Lung (tissue), 12 donors: ENCODE measurements around the gene CCNYL1. TPM values are rescaled to one million over a fixed set of nuclear protein-coding genes. Genes with fewer than 3 reads are reported as not detected.
"Not testable (repeated sequence)": the region's sequence is repeated elsewhere in the genome, so short reads cannot be mapped to it uniquely, and the experiment has no call there.

Source experiments
- ATAC-seq: fragments of 200-7000 bp; cut with Tn5 transposase; one replicate; pipeline ENCODE4 v1.9.1; 2020; ENCODE audit warnings: moderate number of reproducible peaks; ENCODE audit not compliant: insufficient read depth, low FRiP score
- DNase-seq, 3 donors: peaks; one replicate each; pipeline ENCODE4 v3.0.0-alpha.2; 2013 to 2017
- H3K27ac ChIP-seq, 2 donors: one replicate each; pipeline ENCODE4 v1.5.1; 2013; ENCODE audit warnings: mild to moderate bottlenecking in 2 of 2, moderate library complexity in 2 of 2, control low read depth in 1 of 2, inconsistent platforms in 1 of 2, low read depth in 1 of 2, low read length in 1 of 2
- H3K27me3 ChIP-seq, 3 donors: one replicate each; pipeline ENCODE4 v1.5.1; 2013; ENCODE audit warnings: low read length in 2 of 3; ENCODE audit not compliant: control insufficient read depth in 3 of 3, insufficient read depth in 3 of 3
- H3K36me3 ChIP-seq, 4 donors: one replicate each; pipeline ENCODE4 v1.5.1; 2013; ENCODE audit warnings: low read length in 4 of 4, mild to moderate bottlenecking in 1 of 4, moderate library complexity in 1 of 4; ENCODE audit not compliant: control insufficient read depth in 4 of 4, insufficient read depth in 4 of 4
- H3K4me1 ChIP-seq, 5 donors: one replicate each; pipeline ENCODE4 v1.5.1; 2013; ENCODE audit warnings: low read length in 5 of 5, mild to moderate bottlenecking in 2 of 5, moderate library complexity in 1 of 5; ENCODE audit not compliant: control insufficient read depth in 5 of 5, insufficient read depth in 5 of 5
- H3K4me3 ChIP-seq: one replicate; pipeline ENCODE4 v1.5.1; 2013; ENCODE audit warnings: mild to moderate bottlenecking, control low read depth, moderate library complexity
- H3K9ac ChIP-seq, 2 donors: one replicate each; pipeline ENCODE4 v1.5.1; 2013; ENCODE audit warnings: low read length in 2 of 2, control low read depth in 1 of 2; ENCODE audit not compliant: insufficient read depth in 1 of 2
- H3K9me3 ChIP-seq, 4 donors: one replicate each; pipeline ENCODE4 v1.5.1; 2013; ENCODE audit warnings: low read length in 3 of 4, mild to moderate bottlenecking in 1 of 4, moderate library complexity in 1 of 4; ENCODE audit not compliant: control insufficient read depth in 4 of 4, insufficient read depth in 3 of 4
- WGBS, 2 donors: extraction: QIAGEN DNeasy Blood & Tissue Kit; methylation state at CpG; one replicate each; pipeline ENCODE4 v1.1.7; 2013; 5-methylcytosine and 5-hydroxymethylcytosine counted together
- polyA plus RNA-seq, 2 donors: library from polyadenylated mRNA; stranded (reverse); fragments of 200-250 nt; gene quantifications; one replicate each; pipeline ENCODE4 v1.2.1, GENCODE V29; 2013
- total RNA-seq, 2 donors: library from RNA; depleted of rRNA in 1 of 2; stranded (reverse); fragments of >200 nt in 1 of 2; gene quantifications; one replicate each; pipeline ENCODE4 v1.2.1, GENCODE V29; 2014 to 2021
- TF ChIP-seq, protein P1 (sequence below): IDR thresholded peaks from 2 replicates; pipeline ENCODE4 v1.5.1; 2012; ENCODE audit warnings: mild to moderate bottlenecking; ENCODE audit errors: control extremely low read depth, extremely low read depth
- donor health status: control.
- donor health status: control.
- donor health status: Bipolar disorder and iron deficiency.
- donor health status: healthy.
- donor health status: DM: yes; HTN: yes; CAD: no.

Gene CCNYL1
- total and polyA plus RNA-seq, 4 donors, result 11.1 to 25.1 (median 12.7) TPM

DNA sequence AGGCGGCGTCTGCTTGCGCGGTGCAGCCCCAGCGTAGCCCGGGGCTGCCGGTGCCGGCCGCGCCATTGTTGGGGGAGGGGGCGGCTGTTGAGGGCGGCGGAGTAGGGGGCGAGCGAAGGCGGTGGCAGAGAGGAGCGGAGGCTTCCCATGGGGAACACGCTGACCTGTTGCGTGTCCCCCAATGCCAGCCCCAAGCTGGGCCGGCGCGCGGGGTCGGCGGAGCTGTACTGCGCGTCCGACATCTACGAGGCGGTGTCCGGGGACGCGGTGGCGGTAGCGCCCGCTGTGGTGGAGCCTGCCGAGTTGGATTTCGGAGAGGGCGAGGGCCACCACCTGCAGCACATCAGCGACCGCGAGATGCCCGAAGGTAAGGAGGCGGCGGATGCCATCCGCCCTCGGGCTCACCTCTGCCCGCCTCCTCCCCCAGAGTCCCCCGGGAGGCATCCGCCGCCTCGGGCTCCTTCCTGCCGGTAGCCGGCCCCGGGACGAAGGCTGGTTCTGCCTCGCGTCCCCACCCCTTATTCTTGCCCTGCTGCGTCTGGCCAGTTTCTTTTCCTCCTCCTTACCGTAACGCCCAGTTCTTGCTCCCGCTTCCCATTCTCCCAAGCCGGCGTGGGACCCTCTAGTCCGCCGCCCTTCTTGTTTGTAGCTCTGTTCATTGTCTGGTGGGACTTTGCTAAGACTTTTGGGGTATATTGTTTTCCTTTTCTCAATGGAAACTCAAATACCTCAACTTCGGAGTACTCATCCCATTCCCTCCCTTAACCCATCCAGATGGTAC lies 500 bp downstream of the CCNYL1 start:
- no peaks in the 10 kb centered on the region for H3K9me3 ChIP-seq
- TF ChIP-seq, protein P1, sequence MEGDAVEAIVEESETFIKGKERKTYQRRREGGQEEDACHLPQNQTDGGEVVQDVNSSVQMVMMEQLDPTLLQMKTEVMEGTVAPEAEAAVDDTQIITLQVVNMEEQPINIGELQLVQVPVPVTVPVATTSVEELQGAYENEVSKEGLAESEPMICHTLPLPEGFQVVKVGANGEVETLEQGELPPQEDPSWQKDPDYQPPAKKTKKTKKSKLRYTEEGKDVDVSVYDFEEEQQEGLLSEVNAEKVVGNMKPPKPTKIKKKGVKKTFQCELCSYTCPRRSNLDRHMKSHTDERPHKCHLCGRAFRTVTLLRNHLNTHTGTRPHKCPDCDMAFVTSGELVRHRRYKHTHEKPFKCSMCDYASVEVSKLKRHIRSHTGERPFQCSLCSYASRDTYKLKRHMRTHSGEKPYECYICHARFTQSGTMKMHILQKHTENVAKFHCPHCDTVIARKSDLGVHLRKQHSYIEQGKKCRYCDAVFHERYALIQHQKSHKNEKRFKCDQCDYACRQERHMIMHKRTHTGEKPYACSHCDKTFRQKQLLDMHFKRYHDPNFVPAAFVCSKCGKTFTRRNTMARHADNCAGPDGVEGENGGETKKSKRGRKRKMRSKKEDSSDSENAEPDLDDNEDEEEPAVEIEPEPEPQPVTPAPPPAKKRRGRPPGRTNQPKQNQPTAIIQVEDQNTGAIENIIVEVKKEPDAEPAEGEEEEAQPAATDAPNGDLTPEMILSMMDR, result no peak
- WGBS, 2 donors, result 0 to 1% methylated on average over 49 to 67 of the region's 67 CpGs
- peak overlapping the region; percentile 61 to 81 for H3K9ac ChIP-seq
- no peaks in the 10 kb centered on the region for H3K36me3 ChIP-seq
- peaks cover 0 to 4% (median 0%) of the 10 kb centered on the region in 5 donors for H3K4me1 ChIP-seq
- peak overlapping the region; percentile 91 to 98 for H3K27ac ChIP-seq
- peak overlapping the region; percentile 99 for H3K4me3 ChIP-seq
- no peaks in the 10 kb centered on the region for H3K27me3 ChIP-seq
- ATAC-seq (no peak), DNase-seq (peak; percentile 52 to 60 (median 58))

DNA sequence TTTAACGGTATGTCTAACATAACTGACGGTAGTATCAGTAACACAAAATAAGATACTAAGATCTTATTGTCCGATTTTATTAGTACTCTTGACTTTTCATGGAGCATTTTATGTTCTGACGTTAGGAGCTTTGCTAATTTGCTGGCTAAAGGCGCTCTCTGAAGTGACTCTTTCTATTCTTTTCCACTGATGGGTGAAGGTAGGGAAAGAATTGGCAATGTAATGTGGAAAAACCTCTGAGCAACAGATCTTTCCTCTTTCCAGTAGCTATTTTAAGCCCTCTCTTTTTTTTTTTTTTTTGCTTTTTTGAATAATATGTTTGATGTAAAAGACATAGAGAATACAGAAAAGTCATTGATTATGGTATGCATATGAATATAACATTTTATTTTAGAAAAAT lies 4.6 kb downstream of the CCNYL1 start:
- H3K27ac ChIP-seq, result no peak overlapping the region
- TF ChIP-seq, protein P1, result no peak
- peaks cover 0 to 4% (median 0%) of the 10 kb centered on the region in 5 donors for H3K4me1 ChIP-seq
- no peak for DNase-seq
- H3K36me3 ChIP-seq, result no peaks in the 10 kb centered on the region
- WGBS, 2 donors, result 96 to 97% methylated on average over 5 of the region's 5 CpGs
- H3K27me3 ChIP-seq, result no peaks in the 10 kb centered on the region
- H3K9me3 ChIP-seq, result no peaks in the 10 kb centered on the region
- H3K9ac ChIP-seq, result no peak overlapping the region
- no peak for ATAC-seq
- no peak overlapping the region for H3K4me3 ChIP-seq

DNA sequence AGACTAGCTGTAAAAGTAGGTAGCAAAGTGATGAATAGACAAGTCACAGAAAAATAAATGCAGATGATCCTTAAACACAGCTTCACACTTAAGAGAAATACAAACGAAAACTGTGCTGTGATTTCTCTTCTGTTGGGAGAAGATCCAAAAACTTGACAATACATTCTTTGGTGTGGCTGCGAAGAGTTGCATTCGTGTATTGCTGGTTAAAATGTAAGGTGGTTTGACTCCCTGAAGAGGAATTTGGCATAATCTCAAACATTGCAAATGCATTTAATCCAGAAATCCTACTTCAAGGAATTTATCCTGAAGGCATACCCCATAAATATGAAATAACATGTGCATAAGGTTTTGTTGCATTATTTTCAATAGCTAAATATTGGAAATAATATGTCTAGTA lies 7.1 kb downstream of the CCNYL1 start:
- no peaks in the 10 kb centered on the region for H3K36me3 ChIP-seq
- no peak overlapping the region for H3K9ac ChIP-seq
- TF ChIP-seq, protein P1, result no peak
- H3K4me1 ChIP-seq, result no peaks in the 10 kb centered on the region
- no peaks in the 10 kb centered on the region for H3K27me3 ChIP-seq
- DNase-seq, result no peak
- WGBS, 2 donors, result 67 to 84% methylated on average over 3 of the region's 3 CpGs
- no peak overlapping the region for H3K27ac ChIP-seq
- no peak for ATAC-seq
- no peaks in the 10 kb centered on the region for H3K9me3 ChIP-seq
- no peak overlapping the region for H3K4me3 ChIP-seq

DNA sequence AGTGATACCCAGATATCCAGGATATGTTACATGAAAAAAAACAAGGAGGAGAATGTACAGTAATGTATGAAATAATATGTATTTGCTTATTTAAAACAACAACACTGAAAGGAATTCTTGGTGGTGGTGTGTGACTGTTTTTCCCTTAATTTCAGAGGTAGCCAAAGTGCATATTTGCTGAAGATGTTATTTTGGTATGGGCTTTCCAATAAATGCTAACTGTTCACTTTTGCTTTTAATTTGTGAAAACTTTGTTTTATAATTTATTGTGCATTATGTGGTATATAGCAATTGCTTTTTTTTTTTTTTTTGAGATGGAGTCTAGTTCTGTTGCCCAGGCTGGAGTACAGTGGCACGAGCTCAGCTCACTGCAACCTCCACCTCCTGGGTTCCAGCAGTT lies 7.6 kb downstream of the CCNYL1 start:
- TF ChIP-seq, protein P1, result no peak
- DNase-seq, result no peak
- WGBS, 2 donors, result 100% methylated on average over 1 of the region's 1 CpG
- H3K4me1 ChIP-seq, result no peaks in the 10 kb centered on the region
- H3K9me3 ChIP-seq, result no peaks in the 10 kb centered on the region
- ATAC-seq, result no peak
- no peaks in the 10 kb centered on the region for H3K27me3 ChIP-seq
- H3K9ac ChIP-seq, result no peak overlapping the region
- no peak overlapping the region for H3K4me3 ChIP-seq
- no peaks in the 10 kb centered on the region for H3K36me3 ChIP-seq
- H3K27ac ChIP-seq, result no peak overlapping the region

DNA sequence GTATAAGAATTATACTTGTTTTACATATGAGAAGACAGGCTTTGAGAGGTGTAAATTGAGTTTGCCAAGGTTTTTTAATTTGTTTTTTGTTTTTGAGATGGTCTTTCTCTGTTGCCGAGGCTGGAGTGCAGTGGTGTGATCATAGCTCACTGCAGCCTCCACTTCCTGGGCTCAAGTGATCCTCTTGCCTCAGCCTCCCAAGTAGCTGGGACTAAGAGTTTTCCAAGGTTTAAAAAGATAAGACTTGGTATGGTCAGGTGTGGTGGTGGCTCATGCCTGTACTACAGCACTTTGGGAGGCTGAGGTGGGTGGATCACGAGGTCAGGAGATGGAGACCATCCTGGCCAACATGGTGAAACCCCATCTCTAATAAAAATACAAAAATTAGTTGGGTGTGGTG lies 8.2 kb downstream of the CCNYL1 start:
- H3K4me3 ChIP-seq, H3K9ac ChIP-seq, DNase-seq, H3K9me3 ChIP-seq, ATAC-seq, H3K27me3 ChIP-seq, H3K4me1 ChIP-seq, H3K36me3 ChIP-seq, H3K27ac ChIP-seq: not testable (repeated sequence)
- 95% methylated on average over 2 of the region's 2 CpGs for WGBS, 2 donors
